SIG-M5 treated with dmso at 0.1 percent for 504 hours (cell line): ENCODE measurements around the gene SIK3.

Experiments
- DNase-seq: peaks from one replicate; lab custom pipeline; 2025; ENCODE audit not compliant: unreplicated experiment; lab: John Stamatoyannopoulos, UW

SIK3 gene

GRCh38 chr11:117010808-117011540, 87.3 kb downstream of the SIK3 start:
- DNase-seq: no peak

- no peak for DNase-seq
Measured at GRCh38 chr11:117009905-117010605, 88.2 kb downstream of the SIK3 start.

GRCh38 chr11:117005758-117006157, 92.5 kb downstream of the SIK3 start:
- DNase-seq: peak; percentile 48

GRCh38 chr11:117002639-117003299, 95.5 kb downstream of the SIK3 start:
- no peak for DNase-seq

- peak; percentile 90 for DNase-seq
Measured at GRCh38 chr11:117000014-117000737, 98.1 kb downstream of the SIK3 start.

- no peak for DNase-seq
Measured at GRCh38 chr11:116997071-116997470, 101.2 kb downstream of the SIK3 start.

- DNase-seq: no peak
Measured at GRCh38 chr11:116994195-116994594, 104.0 kb downstream of the SIK3 start.

- no peak for DNase-seq
Measured at GRCh38 chr11:116993599-116993998, 104.6 kb downstream of the SIK3 start.

- no peak for DNase-seq
Measured at GRCh38 chr11:116991491-116991890, 106.7 kb downstream of the SIK3 start.

GRCh38 chr11:116990811-116991210, 107.4 kb downstream of the SIK3 start:
- DNase-seq: no peak

- no peak for DNase-seq
Measured at GRCh38 chr11:116990061-116990473, 108.2 kb downstream of the SIK3 start.

GRCh38 chr11:116989184-116989583, 109.0 kb downstream of the SIK3 start:
- DNase-seq: no peak

GRCh38 chr11:116986521-116987105, 111.6 kb downstream of the SIK3 start:
- DNase-seq: peak; percentile 94

- DNase-seq: peak; percentile 77
Measured at GRCh38 chr11:116984589-116984988, 113.6 kb downstream of the SIK3 start.

- no peak for DNase-seq
Measured at GRCh38 chr11:116984186-116984585, 114.0 kb downstream of the SIK3 start.

GRCh38 chr11:116981266-116981885, 116.9 kb downstream of the SIK3 start:
- peak; percentile 86 for DNase-seq

GRCh38 chr11:116980136-116980793, 118.0 kb downstream of the SIK3 start:
- peak; percentile 17 for DNase-seq

- DNase-seq: no peak
Measured at GRCh38 chr11:116976941-116977570, 121.2 kb downstream of the SIK3 start.

- DNase-seq: no peak
Measured at GRCh38 chr11:116975661-116976060, 122.6 kb downstream of the SIK3 start.
